HepG2 (cell line): Measurements from ENCODE around the gene BICRAL. TPM values are rescaled to one million over a fixed set of nuclear protein-coding genes. Genes with fewer than 3 reads are reported as not detected.

Source experiments
- GATAD2A ChIP-seq: IDR thresholded peaks from 2 replicates; pipeline ENCODE4 v1.6.1; 2016
- HMG20B ChIP-seq: conservative IDR thresholded peaks from 2 replicates; pipeline ENCODE4 v1.6.1; 2016; ENCODE audit warnings: missing genetic modification reagents, missing compliant biosample characterization
- IKZF1 ChIP-seq: fragments of 450-650 bp; IDR thresholded peaks from 2 replicates; pipeline ENCODE4 v1.7.1; 2016
- NR2F1 ChIP-seq, 2 experiments: fragments of 450-650 bp in 1 of 2; formaldehyde crosslinking in 1 of 2; IDR thresholded peaks; 2 replicates each; pipeline versions ENCODE4 v1.5.0 to v1.6.1; 2016 to 2020; ENCODE audit warnings: mild to moderate bottlenecking in 1 of 2, missing compliant biosample characterization in 1 of 2, missing genetic modification reagents in 1 of 2, moderate library complexity in 1 of 2
- PLRG1 ChIP-seq: fragments of 450-650 bp; conservative IDR thresholded peaks from 2 replicates; pipeline ENCODE4 v1.6.1; 2016
- THAP11 ChIP-seq: IDR thresholded peaks from 2 replicates; pipeline ENCODE4 v1.6.1; 2016; ENCODE audit warnings: missing biosample characterization, missing genetic modification reagents
- ZBTB7A ChIP-seq: sonication (generic); formaldehyde crosslinking; IDR thresholded peaks from 2 replicates; pipeline ENCODE4 v1.8.0; 2022; ENCODE audit warnings: mild to moderate bottlenecking, missing genetic modification reagents
- ZNF160 ChIP-seq: sonication (generic); formaldehyde crosslinking; IDR thresholded peaks from 2 replicates; pipeline ENCODE4 v1.8.0; 2022; ENCODE audit warnings: mild to moderate bottlenecking, inconsistent platforms, missing genetic modification reagents
- ZNF205 ChIP-seq: IDR thresholded peaks from 2 replicates; pipeline ENCODE4 v1.6.1; 2018; ENCODE audit warnings: missing biosample characterization, missing genetic modification reagents
- ZNF235 ChIP-seq: sonication (generic); formaldehyde crosslinking; IDR thresholded peaks from 2 replicates; pipeline ENCODE4 v1.8.1; 2023; ENCODE audit warnings: mild to moderate bottlenecking, missing genetic modification reagents, borderline replicate concordance
- ZNF335 ChIP-seq: sonication (generic); formaldehyde crosslinking; IDR thresholded peaks from 2 replicates; pipeline ENCODE4 v1.4.0; 2020; ENCODE audit warnings: missing genetic modification reagents
- ZNF510 ChIP-seq: sonication (generic); formaldehyde crosslinking; IDR thresholded peaks from 2 replicates; pipeline ENCODE4 v1.4.0; 2020; ENCODE audit warnings: low read depth, mild to moderate bottlenecking, missing genetic modification reagents
- ZNF543 ChIP-seq: sonication (generic); formaldehyde crosslinking; IDR thresholded peaks from 2 replicates; pipeline ENCODE4 v1.4.0; 2020; ENCODE audit warnings: mild to moderate bottlenecking, missing genetic modification reagents
- ZNF652 ChIP-seq: IDR thresholded peaks from 2 replicates; pipeline ENCODE4 v1.6.1; 2016; ENCODE audit warnings: low read depth, borderline replicate concordance
- ZNF720 ChIP-seq: sonication (generic); formaldehyde crosslinking; IDR thresholded peaks from 2 replicates; pipeline ENCODE4 v1.4.0; 2020; ENCODE audit warnings: missing genetic modification reagents
- ZNF776 ChIP-seq: sonication (generic); formaldehyde crosslinking; IDR thresholded peaks from 2 replicates; pipeline ENCODE4 v1.4.0; 2020; ENCODE audit warnings: mild to moderate bottlenecking, missing genetic modification reagents
- ZNF788 ChIP-seq: sonication (generic); formaldehyde crosslinking; IDR thresholded peaks from 2 replicates; pipeline ENCODE4 v1.5.0; 2020; ENCODE audit warnings: mild to moderate bottlenecking, missing genetic modification reagents, borderline replicate concordance
- polyA plus RNA-seq, 8 experiments: library from polyadenylated mRNA; depleted of rRNA in 3 of 8; stranded (reverse) in 7 of 8; unstranded in 1 of 8; fragments of >200 nt; fragmentation: Illumina TruSeq in 4 of 8; extraction: Trizol in 4 of 8; gene quantifications; 2 replicates each; pipeline versions ENCODE4 v1.2.1 to v1.2.3, GENCODE V29; 2011 to 2016; ENCODE audit warnings: low read depth in 4 of 8, missing spikeins in 1 of 8, mixed read lengths in 1 of 8; ENCODE audit not compliant: insufficient read depth in 1 of 8
- total RNA-seq, 5 experiments: library from RNA; depleted of rRNA; stranded (reverse); fragments of >200 nt; fragmentation: Illumina TruSeq; extraction: Trizol; gene quantifications; 2 replicates each; pipeline ENCODE4 v1.2.3, GENCODE V29; 2016; ENCODE audit warnings: low read depth in 1 of 5
- TF ChIP-seq, protein P1 (sequence below): sonication (generic); formaldehyde crosslinking; IDR thresholded peaks from 2 replicates; pipeline ENCODE4 v1.4.0; 2020; ENCODE audit warnings: missing genetic modification reagents, borderline replicate concordance
- TF ChIP-seq, protein P2 (sequence below): IDR thresholded peaks from 2 replicates; pipeline ENCODE4 v1.6.1; 2018; ENCODE audit warnings: missing genetic modification reagents
- TF ChIP-seq, protein P3 (sequence below): sonication (generic); formaldehyde crosslinking; IDR thresholded peaks from 2 replicates; pipeline ENCODE4 v1.8.0; 2022; ENCODE audit warnings: missing genetic modification reagents, mild to moderate bottlenecking, moderate library complexity, borderline replicate concordance

BICRAL gene
- total and polyA plus RNA-seq, 2 of the 13 experiments (the other 11 are each of a cell fraction or from before 2014, with no cell fraction given): 5.0 to 13.5 TPM

DNA sequence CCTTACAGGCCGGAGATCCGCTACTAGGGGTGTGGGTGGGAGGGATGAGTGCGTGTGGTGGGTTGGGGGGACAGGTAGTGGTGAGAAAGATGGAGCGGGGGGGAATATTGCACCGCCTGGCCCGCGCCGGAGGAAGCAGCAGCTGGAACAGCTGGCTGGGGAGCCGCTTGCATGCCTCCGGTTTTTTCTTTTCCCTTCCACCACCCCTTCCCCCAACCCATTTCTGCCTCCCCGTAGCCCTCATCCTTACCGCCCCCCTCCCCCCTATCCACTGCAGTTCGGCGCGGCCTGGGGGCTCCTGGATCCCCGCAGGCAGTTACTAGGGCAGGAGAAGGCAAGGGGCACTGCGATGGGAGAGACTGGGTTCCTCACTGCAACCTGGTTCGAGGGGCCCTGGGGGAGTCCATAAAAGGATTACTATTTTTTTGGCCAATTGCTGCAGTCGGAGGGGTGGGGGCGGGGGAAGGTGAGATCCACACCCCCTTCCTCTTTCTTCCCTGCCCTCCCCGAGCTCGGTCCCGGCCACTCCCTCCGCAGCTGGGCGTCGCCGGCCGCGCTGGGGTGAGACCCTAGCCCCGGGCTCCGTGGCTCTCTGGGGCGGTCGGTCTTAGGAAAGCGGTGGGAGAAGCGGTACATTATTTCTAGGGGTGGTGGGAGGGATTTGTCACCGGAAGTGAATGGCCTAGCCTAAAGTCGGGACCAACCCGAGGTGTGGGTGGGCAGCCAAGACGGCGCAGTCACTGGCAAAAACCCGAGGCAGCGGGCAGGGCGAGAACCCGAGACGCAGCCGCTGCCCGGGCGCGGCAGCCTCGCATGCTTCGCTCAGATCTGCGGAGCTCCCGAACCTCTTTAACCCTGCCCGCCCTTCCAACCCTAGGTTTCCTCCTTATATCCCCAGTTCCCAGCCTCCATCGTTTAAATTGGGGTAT, 35.1 kb upstream of the BICRAL start (continued):
- TF ChIP-seq, protein P1, sequence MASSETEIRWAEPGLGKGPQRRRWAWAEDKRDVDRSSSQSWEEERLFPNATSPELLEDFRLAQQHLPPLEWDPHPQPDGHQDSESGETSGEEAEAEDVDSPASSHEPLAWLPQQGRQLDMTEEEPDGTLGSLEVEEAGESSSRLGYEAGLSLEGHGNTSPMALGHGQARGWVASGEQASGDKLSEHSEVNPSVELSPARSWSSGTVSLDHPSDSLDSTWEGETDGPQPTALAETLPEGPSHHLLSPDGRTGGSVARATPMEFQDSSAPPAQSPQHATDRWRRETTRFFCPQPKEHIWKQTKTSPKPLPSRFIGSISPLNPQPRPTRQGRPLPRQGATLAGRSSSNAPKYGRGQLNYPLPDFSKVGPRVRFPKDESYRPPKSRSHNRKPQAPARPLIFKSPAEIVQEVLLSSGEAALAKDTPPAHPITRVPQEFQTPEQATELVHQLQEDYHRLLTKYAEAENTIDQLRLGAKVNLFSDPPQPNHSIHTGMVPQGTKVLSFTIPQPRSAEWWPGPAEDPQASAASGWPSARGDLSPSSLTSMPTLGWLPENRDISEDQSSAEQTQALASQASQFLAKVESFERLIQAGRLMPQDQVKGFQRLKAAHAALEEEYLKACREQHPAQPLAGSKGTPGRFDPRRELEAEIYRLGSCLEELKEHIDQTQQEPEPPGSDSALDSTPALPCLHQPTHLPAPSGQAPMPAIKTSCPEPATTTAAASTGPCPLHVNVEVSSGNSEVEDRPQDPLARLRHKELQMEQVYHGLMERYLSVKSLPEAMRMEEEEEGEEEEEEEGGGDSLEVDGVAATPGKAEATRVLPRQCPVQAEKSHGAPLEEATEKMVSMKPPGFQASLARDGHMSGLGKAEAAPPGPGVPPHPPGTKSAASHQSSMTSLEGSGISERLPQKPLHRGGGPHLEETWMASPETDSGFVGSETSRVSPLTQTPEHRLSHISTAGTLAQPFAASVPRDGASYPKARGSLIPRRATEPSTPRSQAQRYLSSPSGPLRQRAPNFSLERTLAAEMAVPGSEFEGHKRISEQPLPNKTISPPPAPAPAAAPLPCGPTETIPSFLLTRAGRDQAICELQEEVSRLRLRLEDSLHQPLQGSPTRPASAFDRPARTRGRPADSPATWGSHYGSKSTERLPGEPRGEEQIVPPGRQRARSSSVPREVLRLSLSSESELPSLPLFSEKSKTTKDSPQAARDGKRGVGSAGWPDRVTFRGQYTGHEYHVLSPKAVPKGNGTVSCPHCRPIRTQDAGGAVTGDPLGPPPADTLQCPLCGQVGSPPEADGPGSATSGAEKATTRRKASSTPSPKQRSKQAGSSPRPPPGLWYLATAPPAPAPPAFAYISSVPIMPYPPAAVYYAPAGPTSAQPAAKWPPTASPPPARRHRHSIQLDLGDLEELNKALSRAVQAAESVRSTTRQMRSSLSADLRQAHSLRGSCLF: no peak
- TF ChIP-seq ZNF235 (CRISPR knock-in tag) (0 out of 2 replicates have a peak, but pooled peaks have one; percentile 70), ZNF510 (CRISPR knock-in tag) (no peak), ZNF160 (CRISPR knock-in tag) (peak; percentile 9), ZBTB7A (CRISPR knock-in tag) (peak; percentile 73; the same call in 1 of the 2 replicates), NR2F1 (CRISPR knock-in tag; IDR thresholded peaks at IDR 0.05) (no peak), ZNF543 (CRISPR knock-in tag) (0 out of 2 replicates have a peak, but pooled peaks have one; percentile 46), ZNF335 (no peak), THAP11 (CRISPR knock-in tag) (peak; percentile 39; the same call in 1 of the 2 replicates), PLRG1 (no peak), IKZF1 (no peak), ZNF720 (CRISPR knock-in tag) (no peak), ZNF788 (peak; percentile 43; the same call in 1 of the 2 replicates), HMG20B (CRISPR knock-in tag) (peak; percentile 40; the same call in 1 of the 2 replicates), GATAD2A (CRISPR knock-in tag) (peak; percentile 76; the same call in 1 of the 2 replicates), ZNF776 (CRISPR knock-in tag) (peak; percentile 53; the same call in 1 of the 2 replicates), ZNF205 (CRISPR knock-in tag) (0 out of 2 replicates have a peak, but pooled peaks have one; percentile 18), ZNF652 (CRISPR knock-in tag) (peak; percentile 43; the same call in 1 of the 2 replicates)
- TF ChIP-seq, protein P2, sequence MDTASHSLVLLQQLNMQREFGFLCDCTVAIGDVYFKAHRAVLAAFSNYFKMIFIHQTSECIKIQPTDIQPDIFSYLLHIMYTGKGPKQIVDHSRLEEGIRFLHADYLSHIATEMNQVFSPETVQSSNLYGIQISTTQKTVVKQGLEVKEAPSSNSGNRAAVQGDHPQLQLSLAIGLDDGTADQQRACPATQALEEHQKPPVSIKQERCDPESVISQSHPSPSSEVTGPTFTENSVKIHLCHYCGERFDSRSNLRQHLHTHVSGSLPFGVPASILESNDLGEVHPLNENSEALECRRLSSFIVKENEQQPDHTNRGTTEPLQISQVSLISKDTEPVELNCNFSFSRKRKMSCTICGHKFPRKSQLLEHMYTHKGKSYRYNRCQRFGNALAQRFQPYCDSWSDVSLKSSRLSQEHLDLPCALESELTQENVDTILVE (CRISPR knock-in tag): peak; percentile 94
- TF ChIP-seq, protein P3, sequence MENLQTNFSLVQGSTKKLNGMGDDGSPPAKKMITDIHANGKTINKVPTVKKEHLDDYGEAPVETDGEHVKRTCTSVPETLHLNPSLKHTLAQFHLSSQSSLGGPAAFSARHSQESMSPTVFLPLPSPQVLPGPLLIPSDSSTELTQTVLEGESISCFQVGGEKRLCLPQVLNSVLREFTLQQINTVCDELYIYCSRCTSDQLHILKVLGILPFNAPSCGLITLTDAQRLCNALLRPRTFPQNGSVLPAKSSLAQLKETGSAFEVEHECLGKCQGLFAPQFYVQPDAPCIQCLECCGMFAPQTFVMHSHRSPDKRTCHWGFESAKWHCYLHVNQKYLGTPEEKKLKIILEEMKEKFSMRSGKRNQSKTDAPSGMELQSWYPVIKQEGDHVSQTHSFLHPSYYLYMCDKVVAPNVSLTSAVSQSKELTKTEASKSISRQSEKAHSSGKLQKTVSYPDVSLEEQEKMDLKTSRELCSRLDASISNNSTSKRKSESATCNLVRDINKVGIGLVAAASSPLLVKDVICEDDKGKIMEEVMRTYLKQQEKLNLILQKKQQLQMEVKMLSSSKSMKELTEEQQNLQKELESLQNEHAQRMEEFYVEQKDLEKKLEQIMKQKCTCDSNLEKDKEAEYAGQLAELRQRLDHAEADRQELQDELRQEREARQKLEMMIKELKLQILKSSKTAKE (CRISPR knock-in tag): no peak
